GM20000 (cell line): ENCODE data around the gene TCTN2.

Source experiments
- DNase-seq: peaks from one replicate; pipeline ENCODE4 v3.0.0; 2012; ENCODE audit warnings: low spot score
- TF ChIP-seq, protein P1 (sequence below): IDR thresholded peaks from 2 replicates; pipeline ENCODE4 v1.5.1; 2012; ENCODE audit warnings: mild to moderate bottlenecking, control low read depth; ENCODE audit errors: extremely low read depth, missing control alignments

The TCTN2 gene

GRCh38 chr12:123733229-123733628 lies 62.3 kb downstream of the TCTN2 start:
- TF ChIP-seq, protein P1, sequence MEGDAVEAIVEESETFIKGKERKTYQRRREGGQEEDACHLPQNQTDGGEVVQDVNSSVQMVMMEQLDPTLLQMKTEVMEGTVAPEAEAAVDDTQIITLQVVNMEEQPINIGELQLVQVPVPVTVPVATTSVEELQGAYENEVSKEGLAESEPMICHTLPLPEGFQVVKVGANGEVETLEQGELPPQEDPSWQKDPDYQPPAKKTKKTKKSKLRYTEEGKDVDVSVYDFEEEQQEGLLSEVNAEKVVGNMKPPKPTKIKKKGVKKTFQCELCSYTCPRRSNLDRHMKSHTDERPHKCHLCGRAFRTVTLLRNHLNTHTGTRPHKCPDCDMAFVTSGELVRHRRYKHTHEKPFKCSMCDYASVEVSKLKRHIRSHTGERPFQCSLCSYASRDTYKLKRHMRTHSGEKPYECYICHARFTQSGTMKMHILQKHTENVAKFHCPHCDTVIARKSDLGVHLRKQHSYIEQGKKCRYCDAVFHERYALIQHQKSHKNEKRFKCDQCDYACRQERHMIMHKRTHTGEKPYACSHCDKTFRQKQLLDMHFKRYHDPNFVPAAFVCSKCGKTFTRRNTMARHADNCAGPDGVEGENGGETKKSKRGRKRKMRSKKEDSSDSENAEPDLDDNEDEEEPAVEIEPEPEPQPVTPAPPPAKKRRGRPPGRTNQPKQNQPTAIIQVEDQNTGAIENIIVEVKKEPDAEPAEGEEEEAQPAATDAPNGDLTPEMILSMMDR: no peak
- DNase-seq: no peak

GRCh38 chr12:123734268-123734667 lies 63.4 kb downstream of the TCTN2 start:
- TF ChIP-seq, protein P1: no peak
- no peak for DNase-seq

DNA sequence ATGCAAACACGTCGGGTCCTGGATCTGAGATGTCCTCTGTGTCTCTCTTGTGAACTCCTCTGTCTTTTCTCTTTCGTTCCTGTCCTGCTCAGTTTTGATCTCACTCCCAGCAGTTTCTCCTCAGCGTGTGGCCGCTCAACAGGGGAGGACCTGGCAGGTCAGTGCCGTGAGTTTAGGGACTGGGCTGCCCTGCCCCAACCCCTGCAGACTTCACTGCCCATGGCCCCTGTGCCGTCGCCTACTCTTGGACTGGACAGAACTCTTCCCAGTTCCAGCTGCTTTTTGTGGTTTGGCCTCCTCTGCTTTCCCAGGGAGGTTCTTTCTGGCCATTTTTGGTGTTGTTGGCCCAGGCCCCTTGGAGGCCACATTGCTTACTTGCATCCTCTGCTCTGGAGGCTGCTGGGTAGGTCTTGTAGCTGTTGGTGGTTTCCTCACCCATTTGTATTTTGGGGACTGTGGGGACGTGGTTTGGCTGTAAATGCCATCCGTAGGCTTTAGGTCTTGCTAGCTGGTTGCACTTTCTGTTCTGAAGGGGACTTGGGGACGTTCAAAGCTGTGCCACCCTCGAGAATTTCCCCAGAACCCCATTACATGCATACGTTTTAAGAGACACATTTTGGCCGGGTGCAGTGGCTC lies 71.1 kb downstream of the TCTN2 start:
- peak; percentile 21 for DNase-seq
- TF ChIP-seq, protein P1: no peak

DNA sequence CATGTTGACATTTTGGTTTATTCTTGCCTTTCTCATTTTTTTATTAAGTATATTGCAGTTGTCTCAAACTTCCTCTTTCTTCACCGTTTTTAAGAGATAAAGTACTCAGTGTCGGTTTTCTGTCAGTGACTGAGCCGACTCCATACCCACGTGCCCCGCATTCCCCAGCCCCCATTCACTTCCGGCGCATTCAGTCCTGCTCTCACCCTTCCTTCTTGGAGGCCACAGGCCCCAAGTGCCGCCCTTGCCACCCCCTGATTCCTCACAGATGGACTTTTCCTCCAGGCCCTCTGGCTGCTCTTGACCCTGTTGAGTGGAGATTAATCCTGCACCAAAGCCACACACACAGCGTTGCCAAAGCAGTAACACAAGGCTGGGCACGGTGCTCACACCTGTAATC lies 72.1 kb downstream of the TCTN2 start:
- TF ChIP-seq, protein P1: no peak
- no peak for DNase-seq

DNA sequence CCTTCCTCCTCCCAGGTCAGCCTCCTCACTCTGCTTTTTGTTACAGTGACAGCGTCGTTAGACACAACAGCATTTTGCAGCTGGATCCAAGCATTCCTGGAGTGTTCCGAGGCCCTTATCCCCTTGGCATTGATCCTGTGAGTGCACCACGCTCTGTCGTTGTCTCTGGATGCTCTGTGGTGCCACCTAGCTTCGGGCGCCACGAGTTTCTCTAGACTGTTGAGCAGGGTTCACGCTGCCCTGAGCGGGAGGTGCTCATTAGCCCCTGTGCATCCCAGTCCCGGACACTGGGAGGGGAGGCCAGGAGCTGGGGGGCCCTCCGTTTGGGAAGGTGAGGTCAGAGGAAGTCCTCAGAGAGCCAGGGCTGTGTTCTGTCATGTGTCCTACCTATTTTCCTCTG lies 73.9 kb downstream of the TCTN2 start:
- no peak for DNase-seq
- TF ChIP-seq, protein P1: no peak

DNA sequence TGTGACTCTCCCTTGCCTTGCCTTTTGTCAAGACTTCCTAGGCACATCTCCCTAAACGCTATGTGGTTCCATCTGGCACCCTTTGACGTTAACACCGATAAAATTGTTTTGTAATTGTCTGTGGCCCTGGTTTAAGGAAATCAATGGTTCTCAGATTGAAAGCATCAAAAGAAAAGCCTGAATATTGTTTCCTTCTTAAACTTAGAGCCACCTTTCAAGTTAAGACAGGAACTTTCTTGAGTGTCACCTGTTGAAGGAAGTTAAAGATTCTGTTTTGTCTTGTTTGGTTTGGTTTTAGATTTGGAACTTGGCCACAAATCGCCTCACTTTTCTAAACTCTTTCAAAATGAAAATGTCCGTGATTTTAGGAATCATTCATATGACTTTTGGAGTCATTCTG lies 76.4 kb downstream of the TCTN2 start:
- TF ChIP-seq, protein P1: no peak
- DNase-seq: no peak

GRCh38 chr12:123748161-123748560 lies 77.2 kb downstream of the TCTN2 start:
- TF ChIP-seq, protein P1: no peak
- DNase-seq: no peak
